Loucy (cell line): ENCODE data around the gene DNM3.

Experiments used
- H2AFZ ChIP-seq: fragments of 200-600 bp; sonication (generic); 2 replicates; pipeline ENCODE4 v1.6.0; 2016; ENCODE audit warnings: antibody characterized with exemption, mild to moderate bottlenecking, low read length, moderate library complexity
- H3F3A ChIP-seq: fragments of 200-600 bp; 2 replicates; pipeline ENCODE4 v1.6.0; 2016; ENCODE audit warnings: antibody characterized with exemption, low read depth, mild to moderate bottlenecking
- H3K27me3 ChIP-seq: fragments of 200-600 bp; sonication (generic); 2 replicates; pipeline ENCODE4 v1.6.1; 2014; ENCODE audit warnings: low read length, mild to moderate bottlenecking; ENCODE audit not compliant: insufficient read depth, poor library complexity, severe bottlenecking
- H3K36me3 ChIP-seq: fragments of 200-600 bp; sonication (generic); 2 replicates; pipeline ENCODE4 v1.6.1; 2016; ENCODE audit warnings: low read length; ENCODE audit not compliant: insufficient read depth
- H3K4me1 ChIP-seq: fragments of 200-600 bp; sonication (generic); 2 replicates; pipeline ENCODE4 v1.5.1; 2014; ENCODE audit warnings: low read length, mild to moderate bottlenecking; ENCODE audit not compliant: insufficient read depth, poor library complexity, severe bottlenecking
- H3K4me2 ChIP-seq: fragments of 200-600 bp; sonication (generic); 2 replicates; pipeline ENCODE4 v1.6.0; 2014; ENCODE audit warnings: antibody characterized with exemption, low read length, low read depth, mild to moderate bottlenecking; ENCODE audit not compliant: poor library complexity, severe bottlenecking
- H3K4me3 ChIP-seq: fragments of 200-600 bp; sonication (generic); 2 replicates; pipeline ENCODE4 v1.5.1; 2014; ENCODE audit warnings: low read length, mild to moderate bottlenecking, mixed read lengths; ENCODE audit not compliant: poor library complexity, severe bottlenecking
- H3K79me2 ChIP-seq: fragments of 200-600 bp; sonication (generic); 2 replicates; pipeline ENCODE4 v1.6.1; 2014; ENCODE audit warnings: low read length; ENCODE audit not compliant: insufficient read depth
- H3K9ac ChIP-seq: fragments of 200-600 bp; sonication (generic); 2 replicates; pipeline ENCODE4 v1.6.0; 2014; ENCODE audit warnings: mild to moderate bottlenecking, low read depth, low read length, moderate library complexity; ENCODE audit not compliant: poor library complexity, severe bottlenecking
- H3K9me2 ChIP-seq: fragments of 200-600 bp; sonication (generic); replicated peaks from 2 replicates; pipeline ENCODE4 v1.6.1; 2016; ENCODE audit warnings: low read depth, low read length, mixed read lengths
- H3K9me3 ChIP-seq: fragments of 200-600 bp; sonication (generic); 2 replicates; pipeline ENCODE4 v1.6.1; 2014; ENCODE audit warnings: mild to moderate bottlenecking, antibody characterized with exemption, low read length, low read depth; ENCODE audit not compliant: insufficient read depth
- H4K20me1 ChIP-seq: fragments of 200-600 bp; sonication (generic); 2 replicates; pipeline ENCODE4 v1.6.0; 2014; ENCODE audit warnings: antibody characterized with exemption, low read length, mild to moderate bottlenecking; ENCODE audit not compliant: insufficient read depth, poor library complexity, severe bottlenecking
- EZH2phosphoT487 ChIP-seq: fragments of 200-600 bp; IDR thresholded peaks from 2 replicates; pipeline ENCODE4 v1.6.1; 2018; ENCODE audit warnings: antibody characterized with exemption, mild to moderate bottlenecking, moderate library complexity, borderline replicate concordance
- TF ChIP-seq, protein P1 (sequence below): fragments of 200-600 bp; sonication (generic); conservative IDR thresholded peaks from 2 replicates; pipeline ENCODE4 v1.5.1; 2014; ENCODE audit warnings: mild to moderate bottlenecking, antibody characterized with exemption, low read length

Gene DNM3

DNA sequence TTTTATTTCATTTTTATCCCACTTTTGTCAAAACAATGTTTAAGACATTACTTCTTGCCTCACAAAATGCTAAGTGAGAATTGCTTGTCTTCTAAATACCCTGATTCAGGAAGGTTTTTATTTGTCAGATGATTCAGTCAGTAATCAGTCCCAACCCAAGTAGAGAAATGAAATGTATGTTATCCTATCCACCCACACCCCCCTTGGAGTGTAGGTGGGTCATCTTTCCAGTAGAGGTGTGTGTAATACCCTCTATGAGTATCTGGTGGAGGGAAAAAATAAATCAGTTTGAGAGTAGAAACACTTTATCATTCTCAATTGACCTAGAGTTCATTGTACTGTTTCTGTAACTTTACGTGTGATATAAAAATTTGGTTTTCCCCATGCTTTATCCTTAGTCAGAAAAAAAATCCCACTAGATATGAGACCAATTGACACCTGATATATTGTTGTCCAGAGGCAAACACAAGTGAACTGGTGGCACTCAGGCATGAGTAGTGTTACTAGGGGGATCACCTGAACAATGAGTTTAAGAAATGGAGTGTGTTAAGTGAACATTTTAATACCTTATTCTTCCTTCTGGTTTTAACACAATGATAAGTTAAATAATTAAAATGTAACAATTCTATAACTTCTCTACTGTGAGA is 425.4 kb downstream of the DNM3 start:
- no peaks in the 10 kb centered on the region for H4K20me1 ChIP-seq
- TF ChIP-seq EZH2phosphoT487 = no peak
- TF ChIP-seq, protein P1, sequence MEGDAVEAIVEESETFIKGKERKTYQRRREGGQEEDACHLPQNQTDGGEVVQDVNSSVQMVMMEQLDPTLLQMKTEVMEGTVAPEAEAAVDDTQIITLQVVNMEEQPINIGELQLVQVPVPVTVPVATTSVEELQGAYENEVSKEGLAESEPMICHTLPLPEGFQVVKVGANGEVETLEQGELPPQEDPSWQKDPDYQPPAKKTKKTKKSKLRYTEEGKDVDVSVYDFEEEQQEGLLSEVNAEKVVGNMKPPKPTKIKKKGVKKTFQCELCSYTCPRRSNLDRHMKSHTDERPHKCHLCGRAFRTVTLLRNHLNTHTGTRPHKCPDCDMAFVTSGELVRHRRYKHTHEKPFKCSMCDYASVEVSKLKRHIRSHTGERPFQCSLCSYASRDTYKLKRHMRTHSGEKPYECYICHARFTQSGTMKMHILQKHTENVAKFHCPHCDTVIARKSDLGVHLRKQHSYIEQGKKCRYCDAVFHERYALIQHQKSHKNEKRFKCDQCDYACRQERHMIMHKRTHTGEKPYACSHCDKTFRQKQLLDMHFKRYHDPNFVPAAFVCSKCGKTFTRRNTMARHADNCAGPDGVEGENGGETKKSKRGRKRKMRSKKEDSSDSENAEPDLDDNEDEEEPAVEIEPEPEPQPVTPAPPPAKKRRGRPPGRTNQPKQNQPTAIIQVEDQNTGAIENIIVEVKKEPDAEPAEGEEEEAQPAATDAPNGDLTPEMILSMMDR = no peak

DNA sequence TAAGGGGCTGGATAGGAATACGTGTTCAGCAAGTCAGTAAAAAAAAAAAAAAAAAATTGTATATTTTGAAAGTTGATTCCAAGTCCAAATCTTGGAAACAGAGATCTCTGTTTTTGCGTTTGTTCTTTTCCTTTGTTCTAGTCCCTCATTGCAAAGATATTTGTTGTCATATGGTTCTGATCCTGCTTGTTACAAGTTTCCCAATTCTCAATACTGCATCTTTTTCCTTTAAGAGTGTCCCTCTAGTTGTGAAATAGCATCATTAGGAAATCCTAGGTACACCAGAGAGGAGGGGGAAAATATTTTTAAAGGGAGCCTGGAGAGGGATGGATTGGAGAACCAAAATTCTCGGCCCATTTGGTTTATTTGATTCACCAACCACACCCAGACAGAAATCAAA is 426.9 kb downstream of the DNM3 start:
- H3K4me2 ChIP-seq = no peak overlapping the region
- no peak overlapping the region for H3K9ac ChIP-seq
- no peaks in the 10 kb centered on the region for H4K20me1 ChIP-seq

More for the DNA sequence above, 425.4 kb downstream of the DNM3 start:
- Histone ChIP-seq H3K36me3 (no peaks in the 10 kb centered on the region), H3K4me1 (no peaks in the 10 kb centered on the region), H3K9ac (no peak overlapping the region), H3K4me3 (no peak overlapping the region), H3K4me2 (no peak overlapping the region), H3K9me2 (no peaks in the 10 kb centered on the region), H3K27me3 (no peaks in the 10 kb centered on the region), H3F3A (no peaks in the 10 kb centered on the region), H3K79me2 (no peaks in the 10 kb centered on the region), H3K9me3 (no peaks in the 10 kb centered on the region; the same call in 1 of the 2 replicates), H2AFZ (no peak overlapping the region)

DNA sequence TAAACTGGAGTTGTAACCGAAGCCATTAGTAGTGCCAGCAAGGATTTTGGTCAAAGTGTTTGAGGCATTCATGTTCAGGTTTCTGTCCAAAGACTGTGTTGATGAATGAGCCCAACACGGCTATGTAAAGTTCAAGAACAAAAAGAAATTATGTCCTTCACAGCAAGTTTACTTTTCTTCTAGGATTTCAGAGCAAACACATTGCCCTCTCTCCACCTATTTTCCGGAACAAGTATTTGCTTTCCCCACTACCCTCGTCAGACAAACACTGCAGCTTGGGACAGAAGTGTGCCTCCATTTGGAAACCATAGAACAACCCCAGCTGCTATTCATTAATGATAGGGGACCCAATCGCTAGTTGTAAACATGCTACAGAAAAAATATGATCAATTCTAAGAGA is 427.8 kb downstream of the DNM3 start:
- Histone ChIP-seq H3F3A (no peaks in the 10 kb centered on the region), H3K4me3 (no peak overlapping the region), H3K36me3 (no peaks in the 10 kb centered on the region), H3K79me2 (no peaks in the 10 kb centered on the region), H3K27me3 (no peaks in the 10 kb centered on the region), H4K20me1 (no peaks in the 10 kb centered on the region), H3K9me2 (no peaks in the 10 kb centered on the region), H3K4me2 (no peak overlapping the region), H3K9me3 (no peaks in the 10 kb centered on the region), H2AFZ (no peak overlapping the region), H3K4me1 (no peaks in the 10 kb centered on the region), H3K9ac (no peak overlapping the region)
- TF ChIP-seq EZH2phosphoT487 = no peak

More for the DNA sequence above, 426.9 kb downstream of the DNM3 start:
- no peaks in the 10 kb centered on the region for H3K27me3 ChIP-seq
- H3K4me1 ChIP-seq = no peaks in the 10 kb centered on the region
- no peaks in the 10 kb centered on the region for H3K9me2 ChIP-seq
- no peak for TF ChIP-seq EZH2phosphoT487
- H3K79me2 ChIP-seq = no peaks in the 10 kb centered on the region
- H3F3A ChIP-seq = no peaks in the 10 kb centered on the region
- no peaks in the 10 kb centered on the region; the same call in 1 of the 2 replicates for H3K9me3 ChIP-seq
- no peaks in the 10 kb centered on the region for H3K36me3 ChIP-seq
- no peak overlapping the region for H2AFZ ChIP-seq
- no peak overlapping the region for H3K4me3 ChIP-seq

DNA sequence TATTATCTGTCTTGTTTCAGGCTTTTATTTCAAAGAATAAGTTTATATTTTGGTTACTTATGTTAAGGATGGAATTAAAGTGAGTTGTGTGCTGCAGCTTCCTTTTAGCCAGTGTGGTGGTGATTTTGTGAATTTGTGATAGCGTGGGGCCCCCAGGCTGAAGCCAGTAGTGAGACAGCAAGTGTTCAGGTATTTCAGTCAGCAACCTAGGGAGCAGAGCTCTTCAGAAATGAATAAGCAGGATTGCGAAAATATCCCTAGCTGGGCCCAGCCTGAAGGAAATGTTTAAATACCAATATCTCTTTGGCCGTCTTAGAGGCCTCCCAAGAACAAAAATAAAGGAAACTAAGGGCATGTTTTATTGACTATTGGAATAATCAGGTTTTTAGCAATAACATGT is 428.3 kb downstream of the DNM3 start:
- Histone ChIP-seq H3K4me3 (no peak overlapping the region), H4K20me1 (no peaks in the 10 kb centered on the region), H3K9me2 (no peaks in the 10 kb centered on the region), H3K4me1 (no peaks in the 10 kb centered on the region), H3K36me3 (no peaks in the 10 kb centered on the region), H3K27me3 (no peaks in the 10 kb centered on the region), H3K4me2 (no peak overlapping the region), H3K9ac (no peak overlapping the region), H2AFZ (no peak overlapping the region), H3F3A (no peaks in the 10 kb centered on the region), H3K79me2 (no peaks in the 10 kb centered on the region), H3K9me3 (no peaks in the 10 kb centered on the region)
- TF ChIP-seq, protein P1 = no peak
- TF ChIP-seq EZH2phosphoT487 = no peak
